Measurements from ENCODE around the gene LATS2. TPM values are rescaled to one million over a fixed set of nuclear protein-coding genes. Genes with fewer than 3 reads are reported as not detected.

Gene LATS2
- under 1 TPM in 5 of 6 donors, not detected in 1; 0.07 to 0.68 (median 0.21) TPM for polyA plus RNA-seq (ENCODE audit: low read depth in 6 of 6)

DNA sequence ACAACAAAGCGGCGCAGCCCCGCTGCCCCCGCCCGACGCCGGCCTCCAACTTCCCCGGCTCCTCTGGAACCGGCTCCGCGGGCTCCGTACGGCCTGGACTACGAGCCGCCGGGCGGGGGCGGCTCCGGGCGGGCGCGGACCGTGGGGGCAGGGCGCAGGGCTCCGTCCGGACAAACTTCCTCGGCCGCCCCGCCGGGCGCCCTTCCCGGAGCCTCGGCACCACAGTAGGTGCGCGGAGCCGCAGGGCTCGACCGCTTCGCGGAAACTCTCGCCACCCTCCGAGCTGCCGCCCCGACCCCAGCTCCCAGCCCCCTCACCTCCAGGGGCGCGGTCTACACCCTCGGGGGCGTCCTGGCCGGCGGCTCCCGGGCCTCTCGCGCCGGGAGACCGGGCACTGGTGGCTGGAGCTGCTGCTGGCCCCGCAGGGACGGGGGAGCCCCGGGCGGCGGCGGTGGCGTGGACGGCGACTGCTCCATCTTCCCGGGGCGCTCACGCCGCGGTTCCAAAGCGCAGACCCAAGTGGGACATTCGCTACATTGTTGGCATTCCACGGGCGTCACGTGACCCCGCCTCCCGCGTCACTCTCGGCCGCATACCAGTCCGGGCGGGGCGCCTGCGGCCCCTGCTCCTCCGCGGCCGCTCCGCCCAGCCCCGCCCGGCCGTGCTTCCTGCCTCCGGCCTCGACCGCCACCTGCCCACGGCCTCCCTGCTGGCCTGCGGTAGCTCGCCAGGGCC, at the start of gene LATS2:
Gene LATS2 (minus strand): TSS at position 558 of the 735 bp plus-strand sequence. CDS start 15,560 bp downstream, outside the sequence.
- H3K27me3 Mint-ChIP-seq: peaks cover 9 to 17% (median 17%) of the 10 kb centered on the region in 3 donors
- ATAC-seq (ENCODE audit: low read depth in 2 of 2): peak; percentile 84 to 88
- no peaks in the 10 kb centered on the region for H3K36me3 Mint-ChIP-seq
- peak; percentile 66 for DNase-seq
- H3K27ac Mint-ChIP-seq: peak within 1 kb of the TSS in 5 of 6 donors; percentile 11 to 90 (median 84)
- H3K4me3 Mint-ChIP-seq: peak within 1 kb of the TSS; percentile 79 to 97 (median 90)
- no peaks in the 10 kb centered on the region for H3K9me3 Mint-ChIP-seq
- peaks cover 6 to 9% (median 7%) of the 10 kb centered on the region in 3 donors for H3K4me1 Mint-ChIP-seq

DNA sequence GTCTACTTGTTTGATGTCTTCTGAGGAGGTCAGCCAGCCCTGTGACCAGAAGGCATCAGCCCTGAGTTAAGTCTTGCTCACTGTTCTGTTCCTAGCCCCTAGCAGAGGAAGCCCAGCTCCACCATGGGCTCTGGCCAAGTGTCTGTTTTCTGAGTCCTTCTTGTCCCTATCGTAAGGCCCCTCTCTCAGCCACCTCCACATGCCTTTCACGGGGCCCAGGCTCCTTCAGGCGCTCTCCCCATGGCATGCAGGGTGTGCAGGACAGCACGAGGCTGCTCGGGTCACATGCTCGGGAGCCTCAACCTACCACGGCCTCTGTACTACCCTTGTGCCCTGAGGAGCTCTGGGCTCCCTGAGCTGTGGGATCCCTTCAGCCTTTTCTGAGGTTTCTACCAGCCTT, 47.8 kb upstream of the LATS2 start:
- H3K27me3 Mint-ChIP-seq: no peaks in the 10 kb centered on the region
- H3K4me1 Mint-ChIP-seq: no peaks in the 10 kb centered on the region
- ATAC-seq (ENCODE audit: low read depth in 2 of 2) (no peak), DNase-seq (no peak)
- H3K36me3 Mint-ChIP-seq: no peaks in the 10 kb centered on the region
- peak overlapping the region in 1 of 6 donors; percentile 82 for H3K27ac Mint-ChIP-seq
- H3K9me3 Mint-ChIP-seq: no peaks in the 10 kb centered on the region
- no peak overlapping the region for H3K4me3 Mint-ChIP-seq

- no peak overlapping the region for H3K27ac Mint-ChIP-seq
- no peak overlapping the region for H3K4me3 Mint-ChIP-seq
- no peaks in the 10 kb centered on the region for H3K27me3 Mint-ChIP-seq
- no peaks in the 10 kb centered on the region for H3K36me3 Mint-ChIP-seq
- H3K4me1 Mint-ChIP-seq: no peaks in the 10 kb centered on the region
- DNase-seq (no peak), ATAC-seq (ENCODE audit: low read depth in 2 of 2) (no peak)
- no peaks in the 10 kb centered on the region for H3K9me3 Mint-ChIP-seq
Measured at GRCh38 chr13:21106089-21106488, 44.7 kb upstream of the LATS2 start.

- no peak for DNase-seq
- no peaks in the 10 kb centered on the region for H3K36me3 Mint-ChIP-seq
- no peaks in the 10 kb centered on the region for H3K4me1 Mint-ChIP-seq
- H3K4me3 Mint-ChIP-seq: peak overlapping the region in 1 of 8 donors; percentile 62
- ATAC-seq (ENCODE audit: low read depth in 2 of 2): no peak
- no peaks in the 10 kb centered on the region for H3K27me3 Mint-ChIP-seq
- H3K27ac Mint-ChIP-seq: peak overlapping the region in 2 of 6 donors; percentile 9 to 74
- no peaks in the 10 kb centered on the region for H3K9me3 Mint-ChIP-seq
Measured at GRCh38 chr13:21104199-21105019, 43.0 kb upstream of the LATS2 start.

GRCh38 chr13:21101865-21102576, 40.6 kb upstream of the LATS2 start:
- no peaks in the 10 kb centered on the region for H3K4me1 Mint-ChIP-seq
- H3K4me3 Mint-ChIP-seq: no peak overlapping the region
- H3K27ac Mint-ChIP-seq: no peak overlapping the region
- no peak for ATAC-seq (ENCODE audit: low read depth in 2 of 2)
- H3K27me3 Mint-ChIP-seq: no peaks in the 10 kb centered on the region
- DNase-seq: no peak
- H3K9me3 Mint-ChIP-seq: no peaks in the 10 kb centered on the region
- H3K36me3 Mint-ChIP-seq: no peaks in the 10 kb centered on the region

DNA sequence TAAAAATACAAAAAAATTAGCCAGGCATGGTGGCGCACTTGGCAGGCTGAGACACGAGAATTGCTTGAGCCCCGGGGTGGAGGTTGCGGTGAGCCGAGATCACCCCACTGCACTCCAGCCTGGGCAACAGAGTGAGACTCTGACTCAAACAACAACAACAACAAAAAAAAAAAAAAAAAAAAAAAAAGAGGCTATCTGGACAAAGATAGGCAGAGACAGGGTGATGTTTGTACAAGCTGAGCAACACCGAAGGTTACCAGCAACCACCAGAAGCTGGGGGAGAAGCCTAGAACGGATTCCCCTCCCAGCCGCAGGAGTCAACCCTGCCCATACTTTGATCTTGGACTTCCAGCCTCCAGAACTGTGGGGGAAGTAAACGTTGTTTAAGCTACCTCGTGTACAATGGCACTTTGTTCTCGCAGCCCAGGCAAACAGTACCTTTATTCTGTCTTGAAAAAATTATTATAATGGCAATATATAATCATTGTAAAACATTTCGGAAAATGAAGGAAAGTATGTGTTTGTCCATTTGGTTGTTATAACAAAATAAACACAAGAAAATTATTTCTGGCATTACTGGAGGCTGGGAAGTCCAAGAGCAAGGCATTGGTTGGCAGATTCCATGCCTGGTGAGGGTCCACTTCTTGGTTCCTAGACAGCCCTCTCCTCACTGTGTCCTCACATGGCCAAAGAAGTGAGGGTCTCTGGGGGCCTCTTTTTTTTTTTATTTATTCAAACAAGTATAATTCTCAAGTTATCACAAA, 39.8 kb upstream of the LATS2 start:
- ATAC-seq (ENCODE audit: low read depth in 2 of 2): no peak
- H3K4me1 Mint-ChIP-seq: no peaks in the 10 kb centered on the region
- H3K9me3 Mint-ChIP-seq: no peaks in the 10 kb centered on the region
- H3K4me3 Mint-ChIP-seq: no peak overlapping the region
- no peaks in the 10 kb centered on the region for H3K36me3 Mint-ChIP-seq
- no peak for DNase-seq
- no peak overlapping the region for H3K27ac Mint-ChIP-seq
- no peaks in the 10 kb centered on the region for H3K27me3 Mint-ChIP-seq

DNA sequence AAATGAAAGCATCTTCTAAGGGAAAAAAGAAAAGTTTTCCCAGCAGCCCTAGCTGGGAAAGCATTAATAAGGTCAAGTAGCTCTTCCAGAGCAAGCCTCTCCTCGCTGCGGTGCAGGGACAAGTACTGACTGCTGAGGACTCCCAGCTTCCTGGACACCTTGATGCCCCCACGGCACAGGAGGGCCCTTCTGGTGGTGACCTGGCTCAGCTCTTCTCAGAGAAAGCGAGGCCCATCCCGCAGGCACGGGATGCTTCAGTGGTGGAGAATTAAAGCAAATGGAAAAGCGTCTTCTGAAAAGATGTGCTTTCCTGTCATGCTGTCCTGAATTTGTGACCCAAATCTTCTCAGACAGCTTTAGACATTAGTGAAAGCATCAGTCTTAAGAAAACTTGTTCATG, 38.8 kb upstream of the LATS2 start:
- H3K36me3 Mint-ChIP-seq: no peaks in the 10 kb centered on the region
- no peak overlapping the region for H3K4me3 Mint-ChIP-seq
- ATAC-seq (ENCODE audit: low read depth in 2 of 2): no peak
- no peak for DNase-seq
- H3K4me1 Mint-ChIP-seq: no peaks in the 10 kb centered on the region
- no peaks in the 10 kb centered on the region for H3K9me3 Mint-ChIP-seq
- no peaks in the 10 kb centered on the region for H3K27me3 Mint-ChIP-seq
- H3K27ac Mint-ChIP-seq: peak overlapping the region in 2 of 6 donors; percentile 38 to 57

DNA sequence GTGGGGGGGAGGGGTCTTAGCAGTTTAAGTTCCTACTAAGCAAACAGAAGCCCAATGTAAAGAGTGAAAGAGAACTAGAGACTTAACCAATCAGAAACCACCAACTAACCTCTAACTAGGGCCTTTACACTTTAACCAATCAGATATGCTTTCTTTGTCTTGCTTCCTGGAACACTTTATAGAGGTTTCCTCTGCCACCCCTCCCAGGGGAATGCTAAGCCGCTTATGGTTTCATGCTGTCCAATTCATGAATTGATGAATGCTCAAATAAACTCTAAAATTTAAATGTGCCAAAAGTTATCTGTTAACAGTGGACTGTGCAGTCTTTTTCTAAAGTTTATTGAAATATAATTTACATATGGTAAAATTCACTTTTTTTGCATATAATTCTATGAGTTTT, 33.9 kb upstream of the LATS2 start:
- Mint-ChIP-seq H3K4me1 (no peaks in the 10 kb centered on the region), H3K36me3 (no peaks in the 10 kb centered on the region), H3K4me3 (no peak overlapping the region), H3K27ac (no peak overlapping the region), H3K27me3 (no peaks in the 10 kb centered on the region), H3K9me3 (no peaks in the 10 kb centered on the region)
- DNase-seq: no peak
- ATAC-seq (ENCODE audit: low read depth in 2 of 2): no peak

GRCh38 chr13:21089830-21090229, 28.4 kb upstream of the LATS2 start:
- Mint-ChIP-seq H3K9me3 (peaks cover 0 to 2% (median 0%) of the 10 kb centered on the region in 7 donors), H3K27ac (no peak overlapping the region), H3K4me1 (no peaks in the 10 kb centered on the region), H3K4me3 (no peak overlapping the region), H3K36me3 (no peaks in the 10 kb centered on the region), H3K27me3 (peaks cover 0 to 11% (median 8%) of the 10 kb centered on the region in 3 donors)
- DNase-seq: no peak
- no peak for ATAC-seq (ENCODE audit: low read depth in 2 of 2)

DNA sequence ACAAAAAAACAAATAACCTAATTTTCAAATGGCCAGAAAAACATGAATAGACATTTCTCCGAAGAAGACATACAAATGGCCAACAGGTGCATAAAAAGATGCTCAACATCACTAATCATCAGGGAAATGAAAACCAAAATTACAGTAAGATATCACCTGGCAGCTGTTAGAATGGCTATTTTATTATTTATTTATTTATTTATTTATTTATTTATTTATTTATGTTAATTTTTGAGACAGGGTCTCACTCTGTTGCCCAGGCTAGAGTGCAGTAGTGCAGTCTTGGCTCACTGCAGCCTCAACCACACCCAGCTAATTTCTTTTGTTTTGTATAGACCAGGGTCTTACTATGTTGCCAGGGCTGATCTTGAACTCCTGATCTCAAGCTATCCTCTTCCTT, 27.1 kb upstream of the LATS2 start:
- Mint-ChIP-seq H3K4me1 (no peaks in the 10 kb centered on the region), H3K4me3 (no peak overlapping the region), H3K36me3 (no peaks in the 10 kb centered on the region), H3K9me3 (peaks cover 0 to 2% (median 0%) of the 10 kb centered on the region in 7 donors), H3K27ac (no peak overlapping the region), H3K27me3 (peaks cover 0 to 11% (median 8%) of the 10 kb centered on the region in 3 donors)
- DNase-seq: no peak
- ATAC-seq (ENCODE audit: low read depth in 2 of 2): no peak

- ATAC-seq (ENCODE audit: low read depth in 2 of 2) (no peak), DNase-seq (no peak)
- no peak overlapping the region for H3K27ac Mint-ChIP-seq
- peaks cover 0 to 11% (median 8%) of the 10 kb centered on the region in 3 donors for H3K27me3 Mint-ChIP-seq
- H3K36me3 Mint-ChIP-seq: no peaks in the 10 kb centered on the region
- H3K4me1 Mint-ChIP-seq: no peaks in the 10 kb centered on the region
- no peak overlapping the region for H3K4me3 Mint-ChIP-seq
- peaks cover 0 to 2% (median 0%) of the 10 kb centered on the region in 7 donors for H3K9me3 Mint-ChIP-seq
Measured at GRCh38 chr13:21086929-21087328, 25.5 kb upstream of the LATS2 start.

DNA sequence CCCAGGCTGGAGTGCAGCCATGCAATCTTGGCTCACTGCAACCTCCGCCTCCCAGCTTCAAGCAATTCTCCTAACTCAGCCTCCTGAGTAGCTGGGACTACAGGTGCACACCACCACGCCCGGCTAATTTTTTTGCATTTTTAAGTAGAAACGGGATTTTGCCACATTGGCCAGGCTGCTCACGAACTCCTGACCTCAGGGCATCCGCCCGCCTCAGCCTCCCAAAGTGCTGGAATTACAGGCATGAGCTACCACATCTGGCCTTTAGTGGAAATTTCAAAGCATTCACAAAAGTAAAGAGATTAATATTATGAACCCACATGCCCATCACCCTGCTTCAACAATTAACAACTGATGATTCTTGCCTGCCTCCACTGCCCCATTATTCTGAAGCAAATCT, 20.5 kb upstream of the LATS2 start:
- ATAC-seq (ENCODE audit: low read depth in 2 of 2) (no peak), DNase-seq (no peak)
- Mint-ChIP-seq H3K36me3 (no peaks in the 10 kb centered on the region), H3K27me3 (peaks cover 5 to 22% (median 8%) of the 10 kb centered on the region in 3 donors), H3K4me1 (peaks cover 0 to 2% (median 0%) of the 10 kb centered on the region in 3 donors), H3K27ac (no peak overlapping the region), H3K4me3 (no peak overlapping the region), H3K9me3 (no peaks in the 10 kb centered on the region)

GRCh38 chr13:21080593-21080891, 19.2 kb upstream of the LATS2 start:
- peaks cover under 1 to 4% (median 3%) of the 10 kb centered on the region in 3 donors for H3K4me1 Mint-ChIP-seq

More at GRCh38 chr13:21080593-21080891, 19.2 kb upstream of the LATS2 start:
- H3K36me3 Mint-ChIP-seq: no peaks in the 10 kb centered on the region
- H3K27ac Mint-ChIP-seq: no peak overlapping the region
- DNase-seq: no peak
- no peaks in the 10 kb centered on the region for H3K9me3 Mint-ChIP-seq
- ATAC-seq (ENCODE audit: low read depth in 2 of 2): no peak
- peaks cover 0 to 18% (median 8%) of the 10 kb centered on the region in 3 donors for H3K27me3 Mint-ChIP-seq
- H3K4me3 Mint-ChIP-seq: no peak overlapping the region

All from naive B cell (primary cell).